HepG2 (cell line): ENCODE measurements around the gene THSD4. TPM values are rescaled to one million over a fixed set of nuclear protein-coding genes. Genes with fewer than 3 reads are reported as not detected.

ENCODE experiments used
- ATAD3A ChIP-seq: sonication (generic); formaldehyde crosslinking; IDR thresholded peaks from 2 replicates; pipeline ENCODE4 v1.4.0; 2020; ENCODE audit warnings: missing genetic modification reagents
- CBFB ChIP-seq: sonication (generic); formaldehyde crosslinking; IDR thresholded peaks from 2 replicates; pipeline ENCODE4 v1.4.0; 2020; ENCODE audit warnings: missing genetic modification reagents
- FOSL2 ChIP-seq: sonication (generic); formaldehyde crosslinking; IDR thresholded peaks from 2 replicates; pipeline ENCODE4 v1.4.0; 2020; ENCODE audit warnings: missing genetic modification reagents
- HNRNPLL ChIP-seq: fragments of 200-400 bp; formaldehyde crosslinking; IDR thresholded peaks from 2 replicates; pipeline ENCODE4 v1.6.1; 2017; ENCODE audit warnings: mild to moderate bottlenecking, low read depth, low read length; ENCODE audit not compliant: poor library complexity, severe bottlenecking
- HOXA3 ChIP-seq: sonication (generic); formaldehyde crosslinking; IDR thresholded peaks from 2 replicates; pipeline ENCODE4 v1.5.0; 2020; ENCODE audit warnings: missing genetic modification reagents
- KDM2A ChIP-seq: sonication (generic); formaldehyde crosslinking; IDR thresholded peaks from 2 replicates; pipeline ENCODE4 v1.4.0; 2020; ENCODE audit warnings: low read depth, missing genetic modification reagents, borderline replicate concordance
- MED13 ChIP-seq: sonication (generic); formaldehyde crosslinking; IDR thresholded peaks from 2 replicates; pipeline ENCODE4 v1.5.0; 2020; ENCODE audit warnings: missing genetic modification reagents
- MTF2 ChIP-seq: sonication (generic); formaldehyde crosslinking; IDR thresholded peaks from 2 replicates; pipeline ENCODE4 v1.5.0; 2020; ENCODE audit warnings: missing genetic modification reagents, borderline replicate concordance
- NFKB2 ChIP-seq: sonication (generic); formaldehyde crosslinking; IDR thresholded peaks from 2 replicates; pipeline ENCODE4 v1.4.0; 2020; ENCODE audit warnings: missing genetic modification reagents, borderline replicate concordance
- NR2F6 ChIP-seq, 2 experiments: IDR thresholded peaks; 2 replicates each; pipeline ENCODE4 v1.6.1; 2016; ENCODE audit warnings: antibody characterized with exemption in 1 of 2, mild to moderate bottlenecking in 1 of 2
- RAD21 ChIP-seq: fragments of 450-650 bp; formaldehyde crosslinking; IDR thresholded peaks from 2 replicates; pipeline ENCODE4 v1.5.0; 2020; ENCODE audit warnings: mild to moderate bottlenecking
- SMC3 ChIP-seq: IDR thresholded peaks from 2 replicates; pipeline ENCODE4 v1.6.1; 2011; ENCODE audit warnings: low read length, improper control_type of control experiment
- SOX6 ChIP-seq, 2 experiments: fragments of 450-650 bp in 1 of 2; sonication (generic) in 1 of 2; formaldehyde crosslinking in 1 of 2; IDR thresholded peaks; 2 replicates each; pipeline versions ENCODE4 v1.4.0 to v1.6.1; 2017 to 2020; ENCODE audit warnings: antibody characterized with exemption in 1 of 2, mild to moderate bottlenecking in 1 of 2, missing genetic modification reagents in 1 of 2
- SP4 ChIP-seq: sonication (generic); formaldehyde crosslinking; IDR thresholded peaks from 2 replicates; pipeline ENCODE4 v1.8.1; 2023; ENCODE audit warnings: mild to moderate bottlenecking, missing genetic modification reagents
- ZNF350 ChIP-seq: sonication (generic); formaldehyde crosslinking; IDR thresholded peaks from 2 replicates; pipeline ENCODE4 v1.4.0; 2020; ENCODE audit warnings: mild to moderate bottlenecking, low read depth, missing genetic modification reagents, borderline replicate concordance
- ZNF768 ChIP-seq: sonication (generic); formaldehyde crosslinking; IDR thresholded peaks from 2 replicates; pipeline ENCODE4 v1.4.0; 2020; ENCODE audit warnings: missing genetic modification reagents
- polyA plus RNA-seq, 8 experiments: library from polyadenylated mRNA; depleted of rRNA in 3 of 8; stranded (reverse) in 7 of 8; unstranded in 1 of 8; fragments of >200 nt; fragmentation: Illumina TruSeq in 4 of 8; extraction: Trizol in 4 of 8; gene quantifications; 2 replicates each; pipeline versions ENCODE4 v1.2.1 to v1.2.3, GENCODE V29; 2011 to 2016; ENCODE audit warnings: low read depth in 4 of 8, missing spikeins in 1 of 8, mixed read lengths in 1 of 8; ENCODE audit not compliant: insufficient read depth in 1 of 8
- total RNA-seq, 5 experiments: library from RNA; depleted of rRNA; stranded (reverse); fragments of >200 nt; fragmentation: Illumina TruSeq; extraction: Trizol; gene quantifications; 2 replicates each; pipeline ENCODE4 v1.2.3, GENCODE V29; 2016; ENCODE audit warnings: low read depth in 1 of 5
- TF ChIP-seq, protein P1 (sequence below): IDR thresholded peaks from 2 replicates; pipeline ENCODE4 v1.6.1; 2016; ENCODE audit warnings: missing compliant biosample characterization, missing genetic modification reagents, borderline replicate concordance
- TF ChIP-seq, protein P2 (sequence below): sonication (generic); formaldehyde crosslinking; IDR thresholded peaks from 2 replicates; pipeline ENCODE4 v1.4.0; 2020; ENCODE audit warnings: missing genetic modification reagents
- TF ChIP-seq, protein P3 (sequence below): sonication (generic); formaldehyde crosslinking; IDR thresholded peaks from 2 replicates; pipeline ENCODE4 v1.5.0; 2020; ENCODE audit warnings: mild to moderate bottlenecking, missing genetic modification reagents, moderate library complexity
- TF ChIP-seq, protein P4 (sequence below): sonication (generic); IDR thresholded peaks from 2 replicates; pipeline ENCODE4 v1.6.1; 2016; ENCODE audit warnings: low read depth, borderline replicate concordance
- TF ChIP-seq, protein P5 (sequence below): sonication (generic); formaldehyde crosslinking; IDR thresholded peaks from 2 replicates; pipeline ENCODE4 v1.4.0; 2020; ENCODE audit warnings: missing genetic modification reagents

Gene THSD4
- total and polyA plus RNA-seq, 2 of the 13 experiments (the other 11 are each of a cell fraction or from before 2014, with no cell fraction given): 0.07 to 0.21 TPM

DNA sequence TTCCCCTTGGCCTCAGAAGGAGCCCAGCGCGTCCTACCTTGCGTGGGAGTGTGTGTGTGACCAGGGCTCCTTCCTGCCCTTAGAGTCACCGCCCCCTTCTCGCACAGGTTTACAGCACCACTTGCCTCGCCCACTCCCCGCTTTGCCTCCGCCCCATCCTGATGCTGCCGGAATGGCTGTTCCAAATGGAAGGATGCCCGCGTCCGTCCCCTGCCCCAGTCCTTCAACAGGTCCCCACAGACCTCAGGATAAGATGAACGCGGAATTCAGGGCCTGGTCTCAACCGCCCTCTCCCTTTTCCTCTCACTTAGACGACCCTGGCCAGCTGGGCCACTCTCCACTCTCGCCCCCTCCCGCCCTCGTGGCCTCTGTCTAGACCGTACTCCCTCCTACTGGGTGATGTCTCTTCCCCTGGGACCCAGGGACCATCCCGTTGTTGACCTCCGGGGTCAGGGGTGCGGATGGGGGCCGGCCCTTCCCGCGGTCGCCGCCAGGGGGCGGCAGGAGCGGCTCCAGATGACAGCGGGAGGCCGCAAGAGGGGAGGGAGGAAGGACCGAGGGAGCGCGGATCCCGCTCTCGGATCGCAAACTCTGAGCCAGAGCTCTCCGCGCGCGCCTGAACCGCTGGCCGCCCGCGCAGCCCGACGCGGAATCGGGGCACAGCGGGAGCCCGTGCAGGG is at the start of gene THSD4 (continued):
- TF ChIP-seq CBFB (peak; percentile 48; the same call in 1 of the 2 replicates), FOSL2 (0 out of 2 replicates have a peak, but pooled peaks have one; percentile 3), SMC3 (peak; percentile 28; the same call in 1 of the 2 replicates), RAD21 (CRISPR knock-in tag) (peak; percentile 77), ATAD3A (CRISPR knock-in tag) (no peak), HNRNPLL (peak; percentile 46), NR2F6 (IDR thresholded peaks at IDR 0.05) (peak; percentile 84), NR2F6 (CRISPR knock-in tag; IDR thresholded peaks at IDR 0.05) (peak; percentile 91), MTF2 (CRISPR knock-in tag) (peak; percentile 53; the same call in 1 of the 2 replicates), ZNF350 (CRISPR knock-in tag) (0 out of 2 replicates have a peak, but pooled peaks have one; percentile 25), KDM2A (peak; percentile 81), NFKB2 (0 out of 2 replicates have a peak, but pooled peaks have one; percentile 29), HOXA3 (0 out of 2 replicates have a peak, but pooled peaks have one; percentile 28), SOX6 (IDR thresholded peaks at IDR 0.05) (no peak), SOX6 (CRISPR knock-in tag; IDR thresholded peaks at IDR 0.05) (no peak), SP4 (0 out of 2 replicates have a peak, but pooled peaks have one; percentile 27), ZNF768 (peak; percentile 20; the same call in 1 of the 2 replicates), MED13 (CRISPR knock-in tag) (no peak)
- TF ChIP-seq, protein P1, sequence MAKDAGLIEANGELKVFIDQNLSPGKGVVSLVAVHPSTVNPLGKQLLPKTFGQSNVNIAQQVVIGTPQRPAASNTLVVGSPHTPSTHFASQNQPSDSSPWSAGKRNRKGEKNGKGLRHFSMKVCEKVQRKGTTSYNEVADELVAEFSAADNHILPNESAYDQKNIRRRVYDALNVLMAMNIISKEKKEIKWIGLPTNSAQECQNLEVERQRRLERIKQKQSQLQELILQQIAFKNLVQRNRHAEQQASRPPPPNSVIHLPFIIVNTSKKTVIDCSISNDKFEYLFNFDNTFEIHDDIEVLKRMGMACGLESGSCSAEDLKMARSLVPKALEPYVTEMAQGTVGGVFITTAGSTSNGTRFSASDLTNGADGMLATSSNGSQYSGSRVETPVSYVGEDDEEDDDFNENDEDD: peak; percentile 38; the same call in 1 of the 2 replicates
- TF ChIP-seq, protein P2, sequence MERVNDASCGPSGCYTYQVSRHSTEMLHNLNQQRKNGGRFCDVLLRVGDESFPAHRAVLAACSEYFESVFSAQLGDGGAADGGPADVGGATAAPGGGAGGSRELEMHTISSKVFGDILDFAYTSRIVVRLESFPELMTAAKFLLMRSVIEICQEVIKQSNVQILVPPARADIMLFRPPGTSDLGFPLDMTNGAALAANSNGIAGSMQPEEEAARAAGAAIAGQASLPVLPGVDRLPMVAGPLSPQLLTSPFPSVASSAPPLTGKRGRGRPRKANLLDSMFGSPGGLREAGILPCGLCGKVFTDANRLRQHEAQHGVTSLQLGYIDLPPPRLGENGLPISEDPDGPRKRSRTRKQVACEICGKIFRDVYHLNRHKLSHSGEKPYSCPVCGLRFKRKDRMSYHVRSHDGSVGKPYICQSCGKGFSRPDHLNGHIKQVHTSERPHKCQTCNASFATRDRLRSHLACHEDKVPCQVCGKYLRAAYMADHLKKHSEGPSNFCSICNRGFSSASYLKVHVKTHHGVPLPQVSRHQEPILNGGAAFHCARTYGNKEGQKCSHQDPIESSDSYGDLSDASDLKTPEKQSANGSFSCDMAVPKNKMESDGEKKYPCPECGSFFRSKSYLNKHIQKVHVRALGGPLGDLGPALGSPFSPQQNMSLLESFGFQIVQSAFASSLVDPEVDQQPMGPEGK: peak; percentile 47
- TF ChIP-seq, protein P3, sequence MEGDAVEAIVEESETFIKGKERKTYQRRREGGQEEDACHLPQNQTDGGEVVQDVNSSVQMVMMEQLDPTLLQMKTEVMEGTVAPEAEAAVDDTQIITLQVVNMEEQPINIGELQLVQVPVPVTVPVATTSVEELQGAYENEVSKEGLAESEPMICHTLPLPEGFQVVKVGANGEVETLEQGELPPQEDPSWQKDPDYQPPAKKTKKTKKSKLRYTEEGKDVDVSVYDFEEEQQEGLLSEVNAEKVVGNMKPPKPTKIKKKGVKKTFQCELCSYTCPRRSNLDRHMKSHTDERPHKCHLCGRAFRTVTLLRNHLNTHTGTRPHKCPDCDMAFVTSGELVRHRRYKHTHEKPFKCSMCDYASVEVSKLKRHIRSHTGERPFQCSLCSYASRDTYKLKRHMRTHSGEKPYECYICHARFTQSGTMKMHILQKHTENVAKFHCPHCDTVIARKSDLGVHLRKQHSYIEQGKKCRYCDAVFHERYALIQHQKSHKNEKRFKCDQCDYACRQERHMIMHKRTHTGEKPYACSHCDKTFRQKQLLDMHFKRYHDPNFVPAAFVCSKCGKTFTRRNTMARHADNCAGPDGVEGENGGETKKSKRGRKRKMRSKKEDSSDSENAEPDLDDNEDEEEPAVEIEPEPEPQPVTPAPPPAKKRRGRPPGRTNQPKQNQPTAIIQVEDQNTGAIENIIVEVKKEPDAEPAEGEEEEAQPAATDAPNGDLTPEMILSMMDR (CRISPR knock-in tag): peak; percentile 88
- TF ChIP-seq, protein P4, sequence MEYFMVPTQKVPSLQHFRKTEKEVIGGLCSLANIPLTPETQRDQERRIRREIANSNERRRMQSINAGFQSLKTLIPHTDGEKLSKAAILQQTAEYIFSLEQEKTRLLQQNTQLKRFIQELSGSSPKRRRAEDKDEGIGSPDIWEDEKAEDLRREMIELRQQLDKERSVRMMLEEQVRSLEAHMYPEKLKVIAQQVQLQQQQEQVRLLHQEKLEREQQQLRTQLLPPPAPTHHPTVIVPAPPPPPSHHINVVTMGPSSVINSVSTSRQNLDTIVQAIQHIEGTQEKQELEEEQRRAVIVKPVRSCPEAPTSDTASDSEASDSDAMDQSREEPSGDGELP: peak; percentile 58; the same call in 1 of the 2 replicates
- TF ChIP-seq, protein P5, sequence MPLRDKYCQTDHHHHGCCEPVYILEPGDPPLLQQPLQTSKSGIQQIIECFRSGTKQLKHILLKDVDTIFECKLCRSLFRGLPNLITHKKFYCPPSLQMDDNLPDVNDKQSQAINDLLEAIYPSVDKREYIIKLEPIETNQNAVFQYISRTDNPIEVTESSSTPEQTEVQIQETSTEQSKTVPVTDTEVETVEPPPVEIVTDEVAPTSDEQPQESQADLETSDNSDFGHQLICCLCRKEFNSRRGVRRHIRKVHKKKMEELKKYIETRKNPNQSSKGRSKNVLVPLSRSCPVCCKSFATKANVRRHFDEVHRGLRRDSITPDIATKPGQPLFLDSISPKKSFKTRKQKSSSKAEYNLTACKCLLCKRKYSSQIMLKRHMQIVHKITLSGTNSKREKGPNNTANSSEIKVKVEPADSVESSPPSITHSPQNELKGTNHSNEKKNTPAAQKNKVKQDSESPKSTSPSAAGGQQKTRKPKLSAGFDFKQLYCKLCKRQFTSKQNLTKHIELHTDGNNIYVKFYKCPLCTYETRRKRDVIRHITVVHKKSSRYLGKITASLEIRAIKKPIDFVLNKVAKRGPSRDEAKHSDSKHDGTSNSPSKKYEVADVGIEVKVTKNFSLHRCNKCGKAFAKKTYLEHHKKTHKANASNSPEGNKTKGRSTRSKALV (CRISPR knock-in tag): 0 out of 2 replicates have a peak, but pooled peaks have one; percentile 58
